RCC 7860 (cell line): Measurements from ENCODE around the gene GRID1.

Experiments used
- DNase-seq: peaks from one replicate; pipeline ENCODE4 v3.0.0-alpha.2; 2015; ENCODE audit warnings: low spot score
- FAIRE-seq: peaks from 2 replicates; lab custom pipeline; 2012; peaks lifted over from hg19 to GRCh38; lab: Jason Lieb, UNC

The GRID1 gene

DNA sequence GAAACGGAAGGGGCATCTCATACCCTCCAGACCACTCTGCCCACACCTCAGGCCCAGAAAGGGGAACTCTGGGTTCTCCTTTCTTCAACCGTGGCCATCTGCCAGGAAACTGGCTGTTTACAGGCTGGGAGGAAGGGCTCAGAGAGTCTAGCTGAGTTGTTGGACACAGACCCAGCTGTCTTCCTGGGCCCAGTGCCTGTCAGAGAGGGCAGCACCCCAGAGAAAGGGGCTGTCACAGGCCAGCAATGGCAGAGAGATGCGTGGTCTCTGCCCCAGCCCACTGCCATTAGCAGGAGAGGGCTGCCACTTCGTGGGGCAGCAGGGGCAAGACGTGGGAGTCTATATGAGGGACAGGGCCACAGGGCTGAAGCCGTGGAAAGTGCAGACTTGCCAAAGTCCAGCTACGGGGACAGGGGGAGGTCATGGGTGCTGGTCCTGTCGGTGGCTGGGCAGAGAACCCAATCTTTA, 11.0 kb downstream of the GRID1 start:
- no peak for FAIRE-seq
- DNase-seq: no peak

DNA sequence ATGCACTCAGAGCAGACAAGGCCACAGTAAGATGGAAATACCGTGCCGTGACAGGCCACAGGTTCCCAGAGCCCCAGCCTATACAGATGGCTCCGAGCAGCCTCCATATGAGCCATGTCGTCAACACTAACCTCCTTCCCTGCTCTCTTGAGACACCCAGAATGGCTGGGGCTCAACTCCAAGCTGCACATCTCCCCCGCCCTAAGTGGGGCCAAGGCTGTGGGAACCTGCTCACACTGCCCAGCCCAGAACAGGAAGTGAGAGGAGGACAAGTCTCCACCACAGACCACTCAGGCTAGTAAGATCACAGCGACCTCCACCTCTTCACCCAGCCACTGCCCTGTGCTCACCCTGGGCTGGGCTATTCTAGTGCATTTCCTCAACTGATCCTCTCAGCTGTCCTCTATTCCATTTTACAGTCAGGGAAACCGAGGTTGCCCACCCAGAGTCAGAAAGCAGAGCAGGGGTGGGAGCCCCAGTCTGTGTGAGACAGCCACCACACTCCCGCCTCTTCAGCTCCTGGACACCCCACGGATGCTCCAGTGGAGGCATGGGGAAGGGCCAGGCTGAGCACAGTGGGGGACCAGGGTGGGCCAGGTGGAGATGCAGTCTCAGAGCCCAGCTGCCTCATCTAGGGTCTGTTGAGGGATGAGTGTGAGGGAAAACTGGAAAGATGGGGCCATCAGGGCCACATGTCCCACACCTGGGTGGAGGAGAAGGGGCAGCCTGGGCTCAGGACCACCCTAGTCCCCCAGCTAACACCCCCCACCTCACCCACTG, 11.6 kb downstream of the GRID1 start:
- no peak for DNase-seq

DNA sequence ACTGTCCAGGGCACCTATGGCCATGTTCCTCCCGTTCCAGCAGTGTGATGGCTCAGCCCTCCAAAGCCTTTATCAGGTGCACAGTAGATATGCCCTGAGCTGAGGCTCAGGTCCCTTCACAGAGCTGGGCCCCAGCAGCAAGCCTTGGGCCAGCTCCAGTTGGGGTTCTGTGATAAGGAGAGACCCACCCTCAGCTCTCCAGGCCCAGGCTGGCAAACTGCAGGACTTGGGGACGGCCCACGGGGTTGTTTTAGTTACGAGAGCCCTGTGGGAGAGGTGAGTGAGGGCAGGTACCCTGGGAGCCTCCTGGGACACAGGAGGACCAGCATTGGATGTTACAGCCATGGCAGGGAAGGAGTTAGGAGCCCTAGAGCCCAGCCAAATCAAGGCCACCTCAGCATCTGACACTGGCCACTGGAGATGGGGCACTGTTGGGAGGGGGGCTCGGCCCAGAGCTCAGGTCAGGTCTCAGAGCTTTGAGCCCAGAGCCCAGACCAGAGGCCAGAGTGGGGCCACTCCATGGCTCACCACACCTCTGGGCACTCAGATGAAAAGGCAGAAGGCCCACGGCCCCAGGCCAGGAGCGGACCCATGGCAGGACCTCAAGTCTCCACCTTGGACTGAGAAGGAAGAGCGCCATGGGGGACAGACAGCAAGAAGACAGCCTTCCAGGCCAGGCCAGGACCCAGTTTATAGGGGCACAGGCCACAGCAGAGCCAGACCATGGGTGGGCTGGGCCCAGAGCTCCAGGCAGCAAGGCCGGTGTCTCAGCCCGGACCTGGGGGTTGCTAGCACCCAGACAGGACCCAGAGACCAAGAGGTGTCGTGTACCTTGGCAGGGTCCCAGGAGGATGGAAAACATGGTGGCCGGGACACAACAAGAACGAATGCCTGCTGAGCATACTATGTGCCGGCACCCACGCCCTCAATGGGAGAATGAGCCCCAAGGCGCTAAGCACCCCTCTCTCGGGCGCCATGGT, 12.8 kb downstream of the GRID1 start:
- FAIRE-seq: no peak

More for the DNA sequence above, 11.6 kb downstream of the GRID1 start:
- no peak for FAIRE-seq

DNA sequence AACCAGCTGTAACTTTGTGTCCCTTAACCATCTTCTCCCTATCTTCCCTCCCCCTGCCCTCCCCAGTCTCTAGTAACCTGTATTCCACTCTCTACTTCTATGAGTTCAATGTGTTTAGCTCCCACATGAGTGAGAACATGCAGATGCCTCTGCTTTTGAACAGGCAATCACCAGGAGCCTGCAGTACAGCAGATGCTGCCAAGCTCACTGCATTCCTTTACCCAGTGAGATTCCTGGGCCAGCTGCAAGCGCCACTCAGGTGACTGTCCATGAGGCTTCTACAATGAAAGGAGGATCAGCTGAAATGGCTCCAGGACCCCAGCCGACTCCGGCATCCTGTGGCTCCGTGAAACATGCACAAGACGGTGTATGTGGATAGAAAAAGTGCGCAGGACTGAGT, 15.7 kb downstream of the GRID1 start:
- FAIRE-seq: no peak

More for the DNA sequence above, 12.8 kb downstream of the GRID1 start:
- DNase-seq: no peak

DNA sequence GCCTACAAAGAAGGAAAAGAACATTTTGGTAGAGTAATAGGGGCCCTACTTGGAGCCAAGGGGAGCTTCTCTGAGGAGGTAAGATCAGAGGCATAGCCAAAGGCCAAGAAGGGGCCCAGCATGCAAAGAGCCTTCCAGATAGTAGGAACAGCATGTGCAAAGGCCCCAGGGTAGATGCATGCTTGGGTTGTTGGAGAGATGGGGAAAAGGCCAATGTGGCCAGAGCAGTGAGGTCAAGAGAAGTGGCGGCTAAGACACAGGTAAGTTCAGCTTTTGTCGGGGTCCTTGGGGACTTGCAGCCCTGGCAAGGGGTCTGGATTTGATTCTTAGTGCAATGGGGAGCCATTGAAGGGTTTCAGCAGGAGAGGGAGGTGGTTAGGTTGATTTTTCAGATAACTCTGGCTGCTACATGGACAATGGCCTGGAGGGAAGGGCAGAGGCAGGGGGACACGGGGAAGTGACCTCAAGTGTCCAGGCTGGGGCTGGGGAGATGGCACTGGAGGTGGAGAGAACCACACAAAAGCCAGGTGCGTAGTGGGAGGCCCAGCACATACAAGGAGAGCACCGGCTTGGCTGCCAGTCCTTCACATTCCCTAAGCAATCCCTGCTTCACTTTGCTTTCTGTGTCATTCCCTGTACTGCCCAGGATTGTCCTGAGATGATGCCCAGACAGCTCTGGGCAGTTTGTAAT, 16.5 kb downstream of the GRID1 start:
- DNase-seq: no peak
- no peak for FAIRE-seq

More for the DNA sequence above, 15.7 kb downstream of the GRID1 start:
- DNase-seq: no peak

DNA sequence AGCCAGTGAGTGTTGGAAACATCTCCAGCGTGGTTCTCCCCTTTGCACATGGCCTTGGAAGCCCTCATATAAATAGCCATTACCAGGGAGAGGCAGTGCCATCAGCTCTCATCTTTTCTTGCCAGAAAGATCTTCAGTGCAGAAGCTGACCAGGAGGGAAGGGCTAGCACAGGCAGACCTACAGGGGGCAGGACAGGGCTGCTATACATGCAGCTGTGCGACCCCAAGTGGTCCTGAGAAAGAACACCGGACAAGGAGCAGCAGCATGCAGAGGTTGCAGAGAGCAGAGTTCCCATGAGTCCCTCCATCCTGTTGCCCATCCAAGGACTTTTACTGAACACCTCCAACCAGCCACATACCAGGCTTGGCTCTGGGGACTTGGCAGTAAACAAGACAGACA, 17.1 kb downstream of the GRID1 start:
- DNase-seq (no peak), FAIRE-seq (no peak)

DNA sequence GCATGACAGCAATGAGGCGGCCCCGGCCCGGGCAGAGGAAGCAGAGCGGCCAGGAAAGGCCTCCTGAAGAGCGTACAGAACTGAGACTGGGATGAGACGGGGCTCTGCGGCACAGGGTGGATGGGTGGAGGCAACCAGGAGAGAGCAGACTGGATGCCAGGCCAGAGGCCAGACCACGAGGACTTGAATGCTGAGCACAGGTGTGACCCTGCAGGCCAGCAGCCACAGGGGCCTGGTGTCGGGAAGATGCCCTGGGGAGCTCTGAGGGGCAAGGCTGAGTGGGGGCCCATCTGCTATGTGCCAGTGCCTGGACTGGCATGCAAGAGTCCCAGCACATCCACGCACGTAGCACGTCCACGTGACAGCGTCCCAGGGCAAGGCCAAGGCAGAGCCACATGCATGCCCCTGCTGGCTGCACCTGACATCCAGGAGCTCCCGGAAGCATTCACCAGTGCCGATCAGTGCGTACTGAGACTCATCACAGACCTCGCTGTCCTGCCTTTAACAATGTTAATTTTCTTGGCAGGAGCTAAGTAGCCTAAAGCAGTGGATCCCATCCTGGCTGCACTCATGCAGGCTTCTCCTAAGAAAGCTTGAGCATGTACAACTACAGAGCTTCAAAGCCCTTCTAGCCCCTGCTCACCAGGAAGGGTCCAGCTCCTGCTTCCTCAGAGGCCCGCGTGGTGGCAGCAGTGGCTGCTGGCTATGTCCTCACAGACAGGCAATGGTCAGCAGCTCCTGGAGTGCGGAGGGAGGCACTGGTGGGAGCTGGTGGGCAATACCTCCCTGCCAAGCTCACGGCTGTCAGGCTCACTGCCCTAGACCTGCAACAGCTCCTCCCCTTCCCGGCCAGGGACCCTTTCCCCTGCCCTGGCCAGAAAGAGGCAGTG, 18.0 kb downstream of the GRID1 start:
- no peak for DNase-seq
- FAIRE-seq: no peak

DNA sequence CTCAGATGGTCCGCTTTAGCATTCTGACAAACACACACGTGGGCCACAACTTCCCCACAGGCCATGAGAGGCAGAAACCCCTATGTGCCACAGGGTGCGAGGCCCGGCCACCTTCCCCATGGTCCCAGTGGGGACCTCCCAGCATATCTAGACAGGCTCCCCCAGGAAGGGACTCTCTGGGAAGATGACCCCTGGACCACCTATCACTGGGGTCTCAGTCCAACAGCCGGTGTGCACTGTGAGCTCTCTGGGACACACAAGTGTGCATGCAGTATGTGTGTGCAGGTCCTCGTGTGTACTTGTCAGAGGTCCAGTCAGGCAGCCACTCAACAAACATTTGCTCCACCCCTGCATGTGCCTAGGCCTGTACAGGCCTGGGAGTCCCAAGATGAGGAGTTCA, 18.7 kb downstream of the GRID1 start:
- no peak for FAIRE-seq
- no peak for DNase-seq

DNA sequence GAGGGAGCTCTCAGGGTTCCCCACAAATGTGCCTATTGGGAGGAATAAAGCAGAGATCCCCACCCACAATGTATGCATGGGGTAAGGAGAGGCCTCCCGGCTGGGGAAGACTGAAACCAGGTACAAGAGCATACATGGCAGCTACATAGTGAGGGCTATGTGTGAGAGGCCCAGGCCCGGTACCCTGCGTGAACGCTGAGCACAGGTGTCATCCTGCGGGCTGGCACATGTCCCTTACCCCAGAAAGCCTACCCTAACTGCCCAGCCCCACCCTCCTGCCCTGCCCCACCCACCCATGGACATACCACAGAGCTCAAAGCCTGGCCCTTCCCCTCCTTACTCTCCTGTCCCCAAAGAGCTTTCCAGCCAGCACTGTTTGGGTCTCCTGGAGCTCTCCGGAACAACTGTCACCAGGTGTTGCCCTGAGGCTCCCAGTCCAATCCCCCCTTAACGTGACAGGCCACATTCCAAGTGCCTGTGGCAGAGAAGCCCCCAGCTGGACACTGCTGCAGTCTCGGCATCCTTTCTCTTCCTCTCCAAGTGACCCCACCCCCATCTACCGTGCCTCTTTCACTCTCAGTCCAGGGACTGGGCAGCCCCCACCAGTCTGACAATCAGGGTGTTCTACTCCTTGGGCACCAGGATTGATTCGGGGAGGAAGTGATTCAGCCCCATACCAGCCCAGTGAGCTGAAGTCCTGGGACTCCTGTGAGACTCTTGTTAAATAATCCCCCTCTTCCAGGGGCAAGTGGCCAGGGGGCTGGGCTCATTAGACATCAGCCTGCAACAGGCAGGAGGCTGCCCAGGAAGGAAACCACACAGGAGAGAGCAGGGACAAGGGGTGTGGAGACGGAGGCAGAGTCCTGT, 19.6 kb downstream of the GRID1 start:
- DNase-seq: no peak
- FAIRE-seq: no peak

DNA sequence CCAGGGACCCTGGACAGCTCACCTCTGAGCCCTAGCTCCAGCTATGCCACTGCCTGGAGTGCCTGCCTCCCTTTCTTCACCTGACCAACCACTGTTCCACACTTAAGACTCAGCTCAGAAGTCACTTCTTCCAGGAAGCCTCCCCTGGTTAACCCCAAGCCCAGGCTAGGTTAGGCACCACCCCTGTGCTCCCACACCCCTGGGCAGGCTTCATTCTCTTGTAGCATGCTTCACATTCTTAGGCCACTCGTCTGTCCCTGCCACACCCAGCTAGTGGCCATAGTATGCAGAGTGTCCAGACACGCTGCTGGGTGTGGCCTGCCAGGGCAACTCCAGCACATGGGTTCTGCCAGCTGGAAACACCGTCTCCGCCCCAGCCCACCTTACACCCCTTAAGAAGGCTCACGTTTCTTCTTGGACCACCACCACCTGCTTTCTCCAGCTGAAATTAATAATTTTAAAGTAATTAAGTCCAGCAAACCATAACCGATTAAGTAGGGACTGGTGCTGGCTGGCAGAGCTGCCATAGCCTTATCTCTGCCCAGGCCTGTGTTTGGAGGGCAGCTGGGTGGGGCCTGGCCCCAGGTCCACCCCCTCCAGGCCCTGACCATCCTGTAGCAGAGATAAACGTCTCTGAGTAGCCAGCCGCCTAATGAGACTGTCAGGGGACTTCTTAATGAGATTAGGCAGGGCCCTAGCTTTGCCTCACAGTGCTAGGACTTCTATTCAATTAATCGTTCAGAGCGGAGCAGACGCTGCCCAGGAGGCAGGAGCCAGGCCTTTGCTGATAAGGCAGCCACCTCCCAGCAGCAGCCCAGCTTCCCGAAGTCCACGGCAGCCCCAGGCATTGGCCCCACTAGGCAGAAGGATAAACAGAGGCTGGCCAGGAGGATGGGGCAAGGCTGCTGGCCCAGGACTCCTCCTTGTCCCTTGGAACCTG, 20.5 kb downstream of the GRID1 start:
- FAIRE-seq (no peak), DNase-seq (no peak)

DNA sequence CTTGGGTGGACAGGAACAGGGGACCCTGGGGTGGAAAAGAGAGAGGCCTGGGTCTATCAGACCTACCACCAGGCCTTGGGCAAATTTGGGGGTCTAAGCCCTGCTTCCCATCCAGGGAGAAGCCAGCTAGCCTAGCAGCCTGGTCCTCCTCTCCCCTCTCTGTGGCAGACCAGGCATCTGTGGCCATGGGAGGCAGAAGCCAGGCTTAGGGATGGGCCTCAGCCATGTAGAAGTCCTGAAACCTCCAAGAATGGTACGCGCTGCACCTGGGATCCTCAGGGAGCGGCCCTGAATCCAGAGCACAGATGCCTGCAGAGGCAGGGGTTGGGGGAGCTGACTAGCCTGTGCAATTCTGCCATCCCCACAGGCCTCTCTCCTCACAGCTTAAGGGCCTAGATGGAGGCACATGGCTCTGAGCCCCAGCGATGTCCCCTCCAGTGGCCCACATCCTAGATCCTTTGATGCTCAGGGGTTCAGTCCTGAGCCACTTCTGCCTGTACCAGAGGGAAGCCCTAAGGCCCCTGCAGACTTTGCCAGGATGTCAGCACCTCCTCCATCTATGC, 21.2 kb downstream of the GRID1 start:
- FAIRE-seq (no peak), DNase-seq (no peak)

DNA sequence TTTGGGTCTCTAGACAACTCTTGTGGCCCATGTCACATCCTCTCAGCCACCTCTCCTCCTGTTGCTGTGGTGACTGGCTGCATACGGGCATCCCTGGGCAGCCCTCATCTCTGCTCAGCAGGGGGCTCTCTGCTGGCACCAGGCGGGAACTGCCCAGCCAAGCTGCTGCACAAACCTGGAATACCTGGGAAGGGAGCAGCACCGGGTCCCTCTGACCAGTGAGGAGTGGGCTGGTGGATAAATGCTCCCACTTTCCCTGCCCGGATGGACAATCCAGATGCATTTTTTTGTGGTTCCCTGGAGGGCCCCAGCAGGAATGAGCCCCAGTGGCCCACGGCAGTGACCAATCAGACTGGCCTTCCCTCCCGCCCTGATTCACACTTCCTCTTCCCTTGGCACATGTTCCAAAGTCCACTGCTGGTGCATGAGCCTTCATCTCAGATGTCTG, 21.9 kb downstream of the GRID1 start:
- FAIRE-seq (no peak), DNase-seq (no peak)

DNA sequence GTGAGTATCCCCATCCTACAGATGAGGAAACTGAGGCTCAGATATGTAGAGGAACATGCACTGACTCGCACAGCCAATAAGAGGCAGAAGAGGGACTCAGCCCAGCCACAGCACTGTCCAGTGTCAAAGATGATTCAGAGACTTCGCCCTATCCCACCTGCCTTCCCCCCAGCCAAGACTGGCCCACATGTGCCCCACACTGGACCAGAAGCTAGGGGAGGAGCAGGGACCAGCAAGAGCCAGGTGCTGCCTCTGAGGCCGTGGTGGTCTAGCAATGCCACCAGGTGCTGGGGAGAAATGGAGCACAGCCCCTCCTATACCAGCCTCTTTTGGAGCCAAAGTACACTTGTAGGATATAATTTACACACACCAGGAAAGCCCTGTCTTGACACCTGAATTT, 22.3 kb downstream of the GRID1 start:
- no peak for FAIRE-seq

DNA sequence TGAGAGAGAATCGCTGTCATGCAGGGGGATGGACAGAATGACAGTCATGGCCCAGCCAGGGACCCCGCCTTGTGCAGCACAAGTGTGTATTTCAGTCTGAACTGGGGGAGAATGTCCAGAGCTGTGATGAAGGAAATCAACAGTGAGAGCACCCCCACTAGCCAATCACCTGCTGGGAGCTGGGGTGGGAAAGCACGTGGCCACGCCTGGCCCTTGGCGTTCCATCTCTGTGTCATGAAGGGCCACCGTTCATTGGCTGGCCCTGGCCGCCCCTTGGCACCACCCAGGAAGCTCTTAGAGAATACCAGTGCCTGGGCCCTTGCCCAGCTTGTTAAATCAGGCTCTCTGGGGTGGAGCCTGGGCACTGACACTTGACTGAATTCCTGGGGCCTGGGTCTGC, 22.8 kb downstream of the GRID1 start:
- DNase-seq (no peak), FAIRE-seq (no peak)

More for the DNA sequence above, 22.3 kb downstream of the GRID1 start:
- no peak for DNase-seq

DNA sequence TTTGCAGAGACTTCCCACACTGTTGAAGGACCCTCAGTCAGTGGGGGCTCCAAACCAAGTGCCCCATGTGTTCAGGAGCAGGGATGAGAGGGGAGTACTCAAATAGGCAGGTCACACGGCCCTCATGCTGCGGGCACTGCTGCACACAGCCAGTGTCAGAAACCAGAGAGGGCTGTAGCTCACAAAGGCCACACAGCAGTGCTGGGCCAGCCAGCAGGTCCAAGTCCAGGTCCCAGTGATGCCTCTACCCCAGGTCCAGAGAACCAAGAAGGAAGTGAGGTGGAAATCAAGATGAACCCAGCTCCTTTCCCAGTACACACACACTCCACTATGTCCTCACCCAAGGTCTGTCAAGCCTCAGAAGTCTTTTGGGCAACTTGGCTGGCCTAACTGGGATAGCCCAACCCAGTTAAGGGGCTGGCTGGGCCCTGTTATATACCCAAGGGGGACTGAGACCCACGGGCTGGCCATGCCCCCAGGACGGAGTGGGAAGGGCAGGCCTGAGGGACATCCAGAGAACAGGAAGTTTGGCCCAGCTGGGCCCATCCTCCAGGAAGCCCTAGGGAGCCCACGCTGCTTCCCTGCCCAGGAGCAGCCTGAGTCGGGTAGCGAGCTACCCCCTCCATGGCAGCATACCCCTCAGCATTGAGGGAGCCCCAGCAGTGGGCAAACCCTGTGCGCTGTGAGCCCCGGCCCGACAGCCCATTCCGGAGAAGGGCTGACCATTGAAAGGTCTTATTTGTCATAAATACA, 24.3 kb downstream of the GRID1 start:
- DNase-seq (no peak), FAIRE-seq (no peak)

DNA sequence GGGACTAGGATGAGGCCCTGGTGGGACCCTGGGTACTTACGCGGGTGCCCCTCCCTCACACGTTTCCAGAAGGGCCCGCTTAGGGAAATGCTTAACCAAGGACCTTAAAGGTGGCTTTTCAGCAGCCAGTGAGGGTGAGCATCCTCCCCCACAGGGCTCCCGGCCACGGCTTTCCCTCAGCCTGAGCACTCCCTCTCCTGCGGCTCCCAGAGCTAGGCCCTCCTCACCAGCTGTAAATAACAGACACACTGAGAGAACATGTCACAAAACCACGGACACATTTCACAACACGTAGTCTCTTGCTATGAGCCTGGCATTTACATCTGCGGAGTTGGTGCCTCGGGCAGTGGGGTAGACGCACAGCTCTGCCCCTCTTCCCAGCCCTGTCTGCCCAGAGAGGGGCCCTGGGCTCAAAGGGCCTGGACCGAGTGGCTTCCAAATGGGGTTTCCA, 25.2 kb downstream of the GRID1 start:
- FAIRE-seq (no peak), DNase-seq (no peak)

DNA sequence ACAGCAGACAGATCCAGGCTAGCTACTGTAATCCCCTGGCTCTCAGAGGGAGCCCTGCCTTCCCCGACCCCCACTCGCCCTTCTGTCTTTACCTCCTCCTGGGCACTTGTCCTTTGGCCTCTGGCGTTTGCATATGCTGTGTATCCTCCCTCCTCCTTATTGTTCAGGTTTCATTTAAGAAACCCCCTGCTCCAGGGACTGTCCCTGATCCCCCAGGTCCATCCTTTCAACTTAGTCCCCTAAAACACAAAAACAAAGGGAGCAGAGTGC, 25.7 kb downstream of the GRID1 start:
- DNase-seq (no peak), FAIRE-seq (no peak)
